Hematopoietic multipotent progenitor cell treated with erythropoietin and hydrocortisone succinate and interleukin-3 and kit ligand, for 15 days (in vitro differentiated cells): ENCODE measurements around the gene TLE5.
"Not testable (repeated sequence)": the region's sequence is repeated elsewhere in the genome, so short reads cannot be mapped to it uniquely, and the experiment has no call there.

Experiments used
- DNase-seq: peaks from one replicate; pipeline ENCODE4 v3.0.0-alpha.2; 2015; ENCODE audit warnings: low spot score

Gene TLE5

DNA sequence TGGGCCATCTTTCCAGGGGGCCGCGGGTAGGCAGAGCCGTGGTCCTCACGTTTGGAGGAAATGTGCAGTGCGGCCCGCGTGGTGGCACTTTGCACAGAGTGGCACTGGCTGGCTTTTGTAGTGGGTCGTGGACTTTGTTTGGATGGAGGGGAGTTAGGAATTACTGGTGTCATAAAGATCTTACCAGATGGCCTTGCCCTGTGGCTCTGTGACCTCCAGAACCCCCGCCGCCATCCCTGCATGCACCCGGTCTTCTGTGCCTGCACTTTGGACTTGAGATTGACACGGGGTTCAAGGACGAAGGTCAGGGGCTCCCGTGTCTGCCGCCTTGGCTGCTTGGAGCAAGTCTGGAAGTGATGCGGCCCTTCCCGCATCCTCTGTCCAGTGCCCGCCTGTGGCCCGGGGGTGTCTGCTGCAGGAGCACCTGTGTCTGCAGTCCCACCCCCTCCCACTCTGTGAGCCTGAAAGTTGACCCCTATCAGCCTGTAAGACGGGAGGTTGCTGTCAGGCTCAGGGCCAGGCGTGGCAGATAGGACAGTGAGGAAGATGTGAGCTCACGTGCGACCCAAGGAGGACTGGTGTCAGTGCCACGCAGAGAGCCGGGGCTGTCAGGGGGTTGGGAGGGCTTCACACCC lies 34.1 kb upstream of the TLE5 start:
- no peak for DNase-seq

- no peak for DNase-seq
Measured at GRCh38 chr19:3095441-3096191, 33.3 kb upstream of the TLE5 start.

GRCh38 chr19:3094601-3095440 lies 32.5 kb upstream of the TLE5 start:
- peak; percentile 40 for DNase-seq

- DNase-seq: not testable (repeated sequence)
Measured at GRCh38 chr19:3089299-3089855, 27.1 kb upstream of the TLE5 start.

- no peak for DNase-seq
Measured at GRCh38 chr19:3087769-3088168, 25.5 kb upstream of the TLE5 start.

DNA sequence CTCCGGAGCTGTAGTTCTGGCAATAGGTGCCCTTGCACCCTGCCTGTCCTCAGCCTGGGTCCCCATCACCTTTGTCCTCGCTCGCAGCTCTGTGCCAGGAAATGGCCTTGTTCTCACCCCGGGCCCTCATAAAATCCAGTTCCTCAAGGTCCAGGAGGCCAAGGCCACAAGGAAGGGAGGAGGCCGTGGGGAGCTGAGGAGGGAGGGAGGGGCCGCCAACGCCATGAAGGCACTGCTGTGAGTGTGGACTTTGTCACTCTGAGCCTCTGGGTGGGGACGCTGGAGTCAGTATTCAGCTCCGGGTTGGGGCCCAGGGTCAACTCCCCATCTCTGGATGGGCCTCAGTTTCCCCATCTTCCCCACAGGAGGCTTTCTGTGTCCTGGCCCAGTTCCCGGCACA lies 22.6 kb upstream of the TLE5 start:
- DNase-seq: no peak

DNA sequence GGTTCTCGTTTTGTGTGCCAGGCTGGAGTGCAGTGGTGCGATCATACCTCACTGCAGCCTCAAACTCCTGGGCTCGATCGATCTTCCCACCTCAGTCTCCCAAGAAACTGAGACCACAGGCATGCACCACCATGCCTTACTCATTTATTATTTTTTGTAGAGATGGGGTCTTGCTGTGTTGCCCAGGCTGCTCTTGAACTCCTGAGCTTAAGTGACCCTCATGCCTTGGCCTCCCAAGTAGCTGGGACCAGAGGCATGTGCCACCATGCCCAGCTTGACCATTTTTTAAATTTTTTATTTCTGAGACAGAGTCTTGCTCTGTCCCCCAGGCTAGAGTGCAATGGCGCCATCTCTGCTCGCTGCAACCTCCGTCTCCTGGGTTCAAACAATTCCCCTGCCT lies 21.7 kb upstream of the TLE5 start:
- no peak for DNase-seq

GRCh38 chr19:3082331-3082730 lies 20.0 kb upstream of the TLE5 start:
- no peak for DNase-seq

- DNase-seq: no peak
Measured at GRCh38 chr19:3080286-3080685, 18.0 kb upstream of the TLE5 start.

DNA sequence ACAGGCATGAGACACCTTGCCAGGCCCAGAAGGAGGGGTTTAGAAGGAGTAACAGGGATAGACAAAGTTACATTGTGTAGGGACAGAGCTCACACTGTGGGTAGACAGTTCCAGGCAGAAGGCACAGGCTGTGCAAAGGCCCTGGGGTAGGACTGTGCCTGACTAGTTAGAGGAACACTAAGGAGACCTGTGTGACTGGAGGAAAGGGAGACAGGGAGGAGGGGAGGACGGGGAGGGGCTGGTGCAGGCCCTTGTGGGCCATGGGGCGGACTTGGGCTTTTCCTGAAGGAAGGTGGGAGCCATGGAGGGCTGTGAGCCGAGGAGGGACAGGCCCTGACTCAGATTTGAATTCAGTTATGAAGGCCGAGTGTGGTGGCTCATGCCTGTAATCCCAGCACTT lies 17.3 kb upstream of the TLE5 start:
- no peak for DNase-seq

DNA sequence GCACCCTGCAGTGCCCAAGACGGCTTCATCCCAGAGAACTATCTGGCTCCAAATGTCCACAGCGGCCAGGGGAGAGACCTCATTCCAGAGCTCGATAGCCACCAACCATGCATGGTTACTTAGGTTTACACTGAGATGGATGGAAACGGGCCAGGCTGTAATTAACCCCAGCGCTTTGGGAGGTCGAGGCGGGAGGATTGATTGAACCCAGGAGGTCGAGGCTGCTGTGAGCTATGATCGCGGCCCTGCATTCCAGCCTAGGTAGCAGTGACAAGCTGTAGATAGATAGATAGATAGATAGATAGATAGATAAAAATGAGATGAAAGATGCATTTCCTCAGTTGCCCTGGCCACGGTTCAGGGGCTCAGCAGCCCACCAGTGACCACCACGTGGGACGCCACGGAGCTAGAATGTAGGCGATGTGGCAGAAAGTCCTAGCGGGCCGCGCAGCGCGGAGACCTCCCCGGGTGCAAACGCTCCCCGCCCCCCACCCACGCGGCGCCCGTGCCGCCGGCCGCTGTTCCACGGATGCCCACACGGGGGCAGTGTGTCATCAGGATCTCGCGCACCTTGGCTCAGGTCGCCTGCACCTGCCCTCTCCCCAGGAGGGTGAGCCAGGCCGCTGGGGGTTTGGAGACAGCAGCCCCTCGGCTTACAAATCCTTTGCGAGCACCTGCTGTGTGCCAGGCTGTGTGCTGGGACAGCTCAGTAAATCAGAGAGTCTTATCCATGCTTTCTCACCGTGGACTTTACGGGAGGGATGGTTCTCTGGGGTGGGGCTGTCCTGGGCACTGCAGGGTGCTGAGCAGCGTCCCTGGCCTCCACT lies 13.5 kb upstream of the TLE5 start:
- DNase-seq: peak; percentile 66

DNA sequence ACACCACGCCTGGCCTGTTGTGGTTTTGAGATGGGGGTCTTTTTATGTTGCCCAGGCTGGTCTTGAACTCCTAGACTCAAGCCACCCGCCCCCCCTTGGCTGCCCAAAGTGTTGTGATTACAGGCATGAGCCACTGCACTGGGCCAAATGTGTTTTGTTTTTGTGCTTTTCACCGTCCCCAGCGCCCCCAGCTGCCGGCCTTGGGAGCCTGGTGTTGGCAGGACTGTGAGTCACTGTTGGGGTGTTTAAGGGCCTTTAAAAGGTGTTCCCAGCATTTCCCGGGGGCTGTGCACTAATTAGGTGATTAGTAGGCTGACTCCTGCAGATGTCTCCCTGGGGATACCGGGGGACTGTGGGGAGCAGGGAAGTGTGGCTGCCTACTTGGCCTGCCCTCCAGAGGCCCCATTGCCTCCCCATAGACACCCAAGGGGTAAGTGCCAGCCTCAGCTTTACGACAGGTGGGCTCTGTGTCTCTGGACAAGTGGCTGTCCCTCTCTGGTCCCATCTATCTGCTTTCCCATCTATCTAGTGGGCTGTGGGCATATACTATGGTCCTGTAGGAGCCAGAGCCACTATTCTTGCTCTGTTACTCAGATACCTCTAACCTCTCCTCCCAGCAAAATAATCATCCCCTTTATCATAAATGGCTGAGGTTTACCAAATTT lies 11.8 kb upstream of the TLE5 start:
- no peak for DNase-seq

- DNase-seq: no peak
Measured at GRCh38 chr19:3073159-3073563, 10.9 kb upstream of the TLE5 start.

- DNase-seq: no peak
Measured at GRCh38 chr19:3071768-3072167, 9.5 kb upstream of the TLE5 start.

- no peak for DNase-seq
Measured at GRCh38 chr19:3068071-3068470, 5.8 kb upstream of the TLE5 start.

DNA sequence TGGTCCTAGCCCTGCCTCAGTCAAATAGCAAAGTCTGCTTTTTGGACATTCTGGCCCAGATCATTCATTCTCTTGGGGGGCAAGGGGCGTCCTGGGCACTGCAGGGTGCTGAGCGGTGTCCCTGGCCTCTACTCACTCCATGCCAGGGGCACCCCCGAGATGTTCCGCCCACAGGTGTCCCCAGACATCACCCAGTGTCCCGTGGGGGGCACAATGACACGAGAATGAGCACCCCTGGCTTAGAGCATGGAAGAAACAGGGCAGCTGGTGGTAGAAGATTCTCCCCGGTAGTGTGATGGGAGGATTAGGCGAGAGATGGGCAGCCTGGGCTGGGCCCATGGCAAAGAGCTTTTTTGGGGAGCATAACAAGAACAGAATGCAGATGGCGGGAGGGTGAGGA lies 5.3 kb upstream of the TLE5 start:
- DNase-seq: no peak

DNA sequence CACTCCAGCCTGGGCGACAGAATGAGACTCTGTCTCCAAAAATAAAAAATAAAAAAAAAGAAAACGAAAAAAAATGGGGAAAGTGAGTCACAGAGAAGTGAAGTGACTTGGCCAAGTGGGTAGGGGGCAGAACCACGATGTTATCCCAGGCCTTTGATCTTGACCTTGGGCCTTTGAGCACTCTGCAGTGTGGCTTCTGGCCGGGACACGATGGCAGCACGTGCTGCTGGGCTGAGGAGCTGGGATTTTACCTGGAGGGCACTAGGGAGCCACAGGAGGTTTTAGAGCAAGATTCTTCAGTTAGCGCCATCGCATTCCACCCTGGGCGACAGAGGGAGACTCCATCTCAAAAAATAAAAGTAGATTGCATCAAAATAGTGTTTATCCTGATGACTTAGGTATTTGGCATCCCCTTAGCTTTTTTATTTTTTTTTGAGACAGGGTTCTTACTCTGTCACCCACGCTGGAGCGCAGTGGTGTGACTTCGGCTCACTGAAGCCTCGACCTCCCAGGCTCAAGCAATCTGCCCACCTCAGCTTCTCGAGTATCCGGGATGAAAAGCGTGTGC lies 4.3 kb upstream of the TLE5 start:
- no peak for DNase-seq

DNA sequence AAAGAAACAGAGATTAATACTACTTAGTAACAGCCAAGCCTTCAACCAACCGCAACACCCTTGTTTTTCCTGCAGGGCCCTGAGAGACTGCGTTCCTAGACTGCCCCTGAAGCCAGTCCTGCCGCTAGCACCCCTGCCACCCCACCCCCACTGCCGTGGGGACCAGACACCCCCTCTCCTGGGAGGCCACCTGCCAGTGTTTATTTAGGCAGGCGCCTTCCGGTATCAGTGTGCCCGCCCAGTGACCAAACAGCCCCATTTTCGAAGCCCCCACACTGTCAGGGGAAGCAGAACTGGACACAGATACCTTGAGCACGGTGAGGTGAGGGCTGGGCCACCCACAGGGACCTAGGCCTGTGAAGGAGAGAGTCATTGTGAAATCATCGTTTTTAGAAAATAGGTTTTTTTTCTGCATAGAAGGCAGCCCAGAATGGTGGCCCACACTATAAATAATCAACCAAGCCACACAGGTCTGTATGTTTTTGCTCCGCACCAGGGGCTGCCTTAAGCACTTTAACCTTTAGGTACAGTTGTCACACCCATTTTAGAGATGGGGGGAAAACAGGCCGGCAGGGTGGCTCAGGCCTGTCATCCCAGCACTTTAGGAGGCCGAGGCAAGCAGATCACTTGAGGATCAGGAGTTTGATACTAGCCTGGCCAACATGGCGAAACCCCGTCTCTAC lies 3.5 kb upstream of the TLE5 start:
- no peak for DNase-seq

GRCh38 chr19:3064011-3064330 lies 1.7 kb upstream of the TLE5 start:
- no peak for DNase-seq
